Karpas-422 (cell line): ENCODE data around the gene KAT8. TPM values are rescaled to one million over a fixed set of nuclear protein-coding genes. Genes with fewer than 3 reads are reported as not detected.
"Not testable (repeated sequence)": the region's sequence is repeated elsewhere in the genome, so short reads cannot be mapped to it uniquely, and the experiment has no call there.

Experiments
- DNase-seq: peaks from one replicate; pipeline ENCODE4 v3.0.0-alpha.2; 2015
- H2AFZ ChIP-seq: fragments of 200-600 bp; sonication (generic); 2 replicates; pipeline ENCODE4 v1.6.1; 2014; ENCODE audit warnings: antibody characterized with exemption, low read length, mixed read lengths
- H3K27ac ChIP-seq: fragments of 200-600 bp; sonication (generic); 2 replicates; pipeline ENCODE4 v1.5.1; 2014; ENCODE audit warnings: mild to moderate bottlenecking, low read length, moderate library complexity
- H3K27me3 ChIP-seq: fragments of 200-600 bp; sonication (generic); 2 replicates; pipeline ENCODE4 v1.6.1; 2014; ENCODE audit warnings: low read length, mixed read lengths
- H3K36me3 ChIP-seq: fragments of 200-600 bp; sonication (generic); 2 replicates; pipeline ENCODE4 v1.6.1; 2014; ENCODE audit warnings: low read length, mixed read lengths; ENCODE audit not compliant: insufficient read depth
- H3K4me1 ChIP-seq: fragments of 200-600 bp; sonication (generic); 2 replicates; pipeline ENCODE4 v1.6.1; 2014; ENCODE audit warnings: mild to moderate bottlenecking, low read length, mixed read lengths
- H3K4me2 ChIP-seq: fragments of 200-600 bp; sonication (generic); 2 replicates; pipeline ENCODE4 v1.6.1; 2014; ENCODE audit warnings: low read length, low read depth, mild to moderate bottlenecking; ENCODE audit not compliant: poor library complexity, severe bottlenecking
- H3K4me3 ChIP-seq: fragments of 200-600 bp; sonication (generic); 2 replicates; pipeline ENCODE4 v1.5.1; 2014; ENCODE audit warnings: mild to moderate bottlenecking, antibody characterized with exemption, low read length, mixed read lengths
- H3K79me2 ChIP-seq: fragments of 200-600 bp; sonication (generic); 2 replicates; pipeline ENCODE4 v1.6.1; 2014; ENCODE audit warnings: mild to moderate bottlenecking, low read length, mixed read lengths
- H3K9ac ChIP-seq: fragments of 200-600 bp; sonication (generic); 2 replicates; pipeline ENCODE4 v1.6.0; 2014; ENCODE audit warnings: low read length
- H3K9me2 ChIP-seq: fragments of 200-600 bp; sonication (generic), shearing (Covaris generic); replicated peaks from 2 replicates; pipeline ENCODE4 v1.6.0; 2014; ENCODE audit warnings: mild to moderate bottlenecking, low read length, moderate library complexity; ENCODE audit not compliant: insufficient read depth
- H3K9me3 ChIP-seq: fragments of 300-700, 200-600 bp; sonication (generic); 2 replicates; pipeline ENCODE4 v1.6.1; 2014; ENCODE audit warnings: low read length, mixed read lengths
- H4K20me1 ChIP-seq: fragments of 200-600 bp; sonication (generic); 2 replicates; pipeline ENCODE4 v1.6.1; 2014; ENCODE audit warnings: mild to moderate bottlenecking, antibody characterized with exemption, low read length, low read depth; ENCODE audit not compliant: insufficient read depth
- total RNA-seq: library from RNA; depleted of rRNA; stranded (reverse); fragments of >200 nt; shearing (Covaris generic); gene quantifications from 2 replicates; pipeline ENCODE4 v1.2.3, GENCODE V29; 2014; ENCODE audit warnings: low replicate concordance

KAT8 gene
- total RNA-seq, 1 experiment from 2014 or later = 37.2 TPM

GRCh38 chr16:31134625-31135534 lies 17.4 kb downstream of the KAT8 start:
- no peak overlapping the region for H3K4me2 ChIP-seq
- DNase-seq = no peak
- H3K9ac ChIP-seq = no peak overlapping the region

DNA sequence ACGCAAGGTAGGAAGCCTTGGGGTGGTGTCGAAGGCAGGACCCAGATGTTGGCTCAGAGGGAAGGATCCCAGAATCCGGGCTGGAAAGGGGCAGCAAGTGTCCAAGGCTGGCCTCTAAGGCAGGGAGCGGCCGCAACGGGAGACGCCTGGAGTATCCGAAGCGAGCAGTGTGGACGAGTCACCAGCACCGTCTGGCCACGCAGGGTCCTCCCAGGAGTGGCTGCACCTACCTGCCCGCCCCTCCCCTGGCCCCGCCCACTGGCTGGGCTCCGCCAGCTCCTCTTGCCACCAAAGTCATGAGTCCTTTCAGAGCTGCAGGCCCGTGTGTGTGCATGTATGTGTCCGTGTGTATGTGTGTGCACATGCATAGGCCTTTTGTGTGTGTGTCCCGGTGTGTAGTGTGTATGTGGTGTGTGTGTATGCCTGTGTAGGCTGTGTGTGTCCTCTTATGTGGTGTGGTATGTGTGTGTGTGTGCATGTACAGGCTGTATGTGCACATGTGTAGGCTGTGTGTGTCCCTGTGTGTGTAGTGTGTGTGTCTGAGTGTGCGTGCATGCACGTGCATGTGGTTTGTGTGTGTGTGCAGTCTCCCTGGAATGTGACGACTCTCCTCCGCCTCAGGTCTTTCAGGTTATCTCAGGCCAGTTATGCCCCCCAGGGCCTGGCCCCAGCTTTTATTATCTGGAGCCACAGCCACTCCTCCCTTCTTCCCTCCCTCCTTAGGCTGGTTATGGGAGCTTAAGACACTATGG lies 18.2 kb downstream of the KAT8 start, which contains the start of gene PRSS8:
Gene PRSS8 (minus strand): TSS at position 193 of the 752 bp plus-strand sequence. CDS start 229 bp downstream, outside the sequence.
- no peaks in the 10 kb centered on the region for H3K4me1 ChIP-seq
- H3K36me3 ChIP-seq = no peaks in the 10 kb centered on the region
- no peak within 1 kb of the TSS for H3K4me3 ChIP-seq
- H3K27me3 ChIP-seq = no peaks in the 10 kb centered on the region
- no peaks in the 10 kb centered on the region for H3K9me2 ChIP-seq
- no peaks in the 10 kb centered on the region for H4K20me1 ChIP-seq
- H3K4me2 ChIP-seq = no peak within 1 kb of the TSS
- H3K9ac ChIP-seq = no peak within 1 kb of the TSS
- no peak within 1 kb of the TSS for H2AFZ ChIP-seq
- no peaks in the 10 kb centered on the region for H3K9me3 ChIP-seq
- H3K79me2 ChIP-seq = no peaks in the 10 kb centered on the region
- H3K27ac ChIP-seq = no peak within 1 kb of the TSS
- DNase-seq = no peak

More at GRCh38 chr16:31134625-31135534, 17.4 kb downstream of the KAT8 start:
- Histone ChIP-seq H3K27ac (no peak overlapping the region), H2AFZ (no peak overlapping the region), H3K27me3 (no peaks in the 10 kb centered on the region), H3K4me1 (no peaks in the 10 kb centered on the region), H3K79me2 (no peaks in the 10 kb centered on the region), H3K4me3 (no peak overlapping the region), H4K20me1 (no peaks in the 10 kb centered on the region), H3K36me3 (no peaks in the 10 kb centered on the region), H3K9me3 (no peaks in the 10 kb centered on the region), H3K9me2 (no peaks in the 10 kb centered on the region)

- no peak overlapping the region for H3K4me2 ChIP-seq
- H3K9ac ChIP-seq = no peak overlapping the region
- H4K20me1 ChIP-seq = no peaks in the 10 kb centered on the region
- H3K27me3 ChIP-seq = no peaks in the 10 kb centered on the region
- H3K9me3 ChIP-seq = no peaks in the 10 kb centered on the region
- H2AFZ ChIP-seq = no peak overlapping the region
- no peak for DNase-seq
- no peak overlapping the region for H3K27ac ChIP-seq
- H3K36me3 ChIP-seq = no peaks in the 10 kb centered on the region
- no peaks in the 10 kb centered on the region for H3K9me2 ChIP-seq
- H3K4me3 ChIP-seq = no peak overlapping the region
- no peaks in the 10 kb centered on the region for H3K79me2 ChIP-seq
- peaks cover under 1% of the 10 kb centered on the region for H3K4me1 ChIP-seq
Observed at GRCh38 chr16:31136287-31136662, 18.8 kb downstream of the KAT8 start.

- not testable (repeated sequence) for H4K20me1 ChIP-seq, H3K9me3 ChIP-seq, H3K4me3 ChIP-seq, H3K79me2 ChIP-seq, H3K36me3 ChIP-seq, H3K27ac ChIP-seq, H3K4me2 ChIP-seq, H3K9ac ChIP-seq, H3K9me2 ChIP-seq, H3K4me1 ChIP-seq, H3K27me3 ChIP-seq, H2AFZ ChIP-seq, DNase-seq
Observed at GRCh38 chr16:31136822-31137499, 19.5 kb downstream of the KAT8 start.

DNA sequence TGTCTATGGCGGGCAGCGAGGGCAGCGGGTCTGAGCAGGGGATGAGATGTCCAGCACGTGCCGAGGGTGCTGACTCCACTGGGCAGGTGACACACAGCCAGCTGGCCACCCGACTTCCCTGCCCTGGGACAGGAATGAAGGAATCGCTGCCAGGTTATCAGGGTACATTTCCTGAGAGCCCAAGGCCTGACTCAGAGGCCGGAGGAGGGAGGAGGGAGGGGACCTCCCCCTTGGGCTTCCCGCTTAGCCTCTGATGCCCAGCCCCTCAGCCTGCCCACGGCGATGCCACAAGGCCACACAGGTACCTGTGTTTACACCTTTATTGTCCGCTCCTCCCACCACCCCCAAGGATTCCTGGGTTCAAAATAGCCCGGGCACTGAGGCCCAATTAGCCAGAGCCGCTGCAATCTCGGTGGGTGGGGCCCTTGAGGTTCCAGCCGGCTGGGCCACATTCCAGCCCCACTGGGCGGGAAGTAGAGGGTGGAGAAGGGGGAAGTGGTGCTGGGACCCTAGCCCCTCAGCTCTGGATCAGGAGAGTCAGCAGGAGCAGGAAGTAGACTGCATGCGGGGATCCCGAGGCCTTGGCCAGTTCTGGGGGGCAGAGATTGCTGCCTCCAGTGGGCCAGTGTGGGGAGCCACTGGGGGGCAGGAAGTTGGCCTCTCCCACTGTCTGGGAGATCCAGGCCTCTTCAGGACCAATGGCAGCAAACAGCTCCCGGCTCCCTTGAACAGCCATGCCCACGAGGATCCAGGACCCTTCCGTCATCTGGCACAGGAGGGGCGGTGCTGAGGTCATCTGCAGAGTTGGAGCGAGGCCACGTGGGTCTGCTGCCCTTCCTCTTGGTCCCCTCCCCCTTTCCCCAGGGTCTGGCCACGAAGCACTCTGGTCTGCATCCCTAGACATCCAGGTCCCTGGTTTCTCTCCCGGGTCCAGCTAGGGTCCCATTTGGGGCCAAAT lies 21.4 kb downstream of the KAT8 start:
- Histone ChIP-seq H2AFZ (no peak overlapping the region), H3K36me3 (no peaks in the 10 kb centered on the region), H3K4me2 (no peak overlapping the region), H3K79me2 (no peaks in the 10 kb centered on the region), H3K27ac (no peak overlapping the region), H3K9me3 (no peaks in the 10 kb centered on the region), H3K4me1 (peaks cover 13% of the 10 kb centered on the region), H4K20me1 (no peaks in the 10 kb centered on the region), H3K27me3 (no peaks in the 10 kb centered on the region), H3K9me2 (no peaks in the 10 kb centered on the region), H3K9ac (no peak overlapping the region), H3K4me3 (no peak overlapping the region)
- no peak for DNase-seq

DNA sequence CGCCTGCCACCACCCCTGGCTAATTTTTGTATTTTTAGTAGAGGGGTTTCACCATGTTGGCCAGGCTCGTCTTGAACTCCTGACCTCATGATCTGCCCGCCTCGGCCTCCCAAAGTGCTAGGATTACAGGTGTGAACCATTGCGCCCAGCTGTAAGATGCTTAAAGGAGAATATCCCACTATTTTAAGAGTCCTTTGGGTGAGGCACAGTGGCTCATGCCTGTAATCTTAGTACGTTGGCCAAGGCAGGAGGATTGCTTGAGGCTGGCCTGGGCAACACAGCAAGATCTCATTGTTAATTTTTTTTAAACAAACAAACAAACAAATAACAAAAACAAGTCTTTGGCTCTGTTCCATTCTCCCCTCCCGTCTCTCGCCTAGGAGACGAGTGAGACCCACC lies 23.6 kb downstream of the KAT8 start:
- H3K9ac ChIP-seq, H2AFZ ChIP-seq, H3K79me2 ChIP-seq, H3K27ac ChIP-seq, DNase-seq, H3K9me2 ChIP-seq, H3K36me3 ChIP-seq, H3K4me3 ChIP-seq, H3K27me3 ChIP-seq, H3K9me3 ChIP-seq, H4K20me1 ChIP-seq: not testable (repeated sequence)
- Histone ChIP-seq H3K4me2 (peak overlapping the region; percentile 79), H3K4me1 (peaks cover 13% of the 10 kb centered on the region)

GRCh38 chr16:31141489-31142108 lies 24.1 kb downstream of the KAT8 start:
- no peak for DNase-seq
- H3K4me3 ChIP-seq = peak overlapping the region; percentile 58; the same call in 1 of the 2 replicates

More at GRCh38 chr16:31141489-31142108, 24.1 kb downstream of the KAT8 start:
- Histone ChIP-seq H3K9ac (peak overlapping the region; percentile 67), H3K9me2 (no peaks in the 10 kb centered on the region), H3K79me2 (no peaks in the 10 kb centered on the region), H3K4me2 (peak overlapping the region; percentile 79), H3K9me3 (no peaks in the 10 kb centered on the region), H3K36me3 (no peaks in the 10 kb centered on the region), H4K20me1 (no peaks in the 10 kb centered on the region), H3K4me1 (peaks cover 13% of the 10 kb centered on the region), H3K27me3 (no peaks in the 10 kb centered on the region), H2AFZ (peak overlapping the region; percentile 64), H3K27ac (no peak overlapping the region)
